Stimulated activated naive CD8-positive, alpha-beta T cell treated with anti-CD3 and anti-CD28 coated beads, Interleukin-15, amount 100 ng/mL, for 72 hours (primary cell): ENCODE data around the gene NEDD4L.
"Not testable (repeated sequence)": the region's sequence is repeated elsewhere in the genome, so short reads cannot be mapped to it uniquely, and the experiment has no call there.

Source experiments
- ATAC-seq: fragments of 150-1000 bp; cut with Tn5 transposase; 2 replicates; pipeline ENCODE4 v1.10.0; 2021; ENCODE audit warnings: mild to moderate bottlenecking, moderate library complexity
- DNase-seq, 2 donors: peaks; one replicate each; pipeline ENCODE4 v3.0.0; 2021 to 2022
- H3K27ac Mint-ChIP-seq, 2 donors: one replicate each; pipeline ENCODE4 v1.8.0; 2022; ENCODE audit warnings: mild to moderate bottlenecking in 2 of 2, mixed read lengths in 2 of 2, moderate library complexity in 2 of 2
- H3K27me3 Mint-ChIP-seq: one replicate; pipeline ENCODE4 v1.8.0; 2022; ENCODE audit warnings: mixed read lengths
- H3K4me1 Mint-ChIP-seq: one replicate; pipeline ENCODE4 v1.8.0; 2022; ENCODE audit warnings: mild to moderate bottlenecking, mixed read lengths
- H3K4me3 Mint-ChIP-seq, 2 donors: one replicate each; pipeline ENCODE4 v1.8.0; 2022; ENCODE audit warnings: mild to moderate bottlenecking in 2 of 2, mixed read lengths in 2 of 2, moderate library complexity in 1 of 2
- H3K9me3 Mint-ChIP-seq, 2 donors: one replicate each; pipeline ENCODE4 v1.8.0; 2022; ENCODE audit warnings: mixed read lengths in 2 of 2

Gene NEDD4L

GRCh38 chr18:58378411-58379379 lies 334.7 kb downstream of the NEDD4L start:
- H3K4me3 Mint-ChIP-seq = no peak overlapping the region
- ATAC-seq (peak; percentile 23), DNase-seq (no peak)
- H3K4me1 Mint-ChIP-seq = no peaks in the 10 kb centered on the region
- no peaks in the 10 kb centered on the region for H3K9me3 Mint-ChIP-seq
- no peaks in the 10 kb centered on the region for H3K27me3 Mint-ChIP-seq
- peak overlapping the region in 1 of 2 donors; percentile 91 for H3K27ac Mint-ChIP-seq

GRCh38 chr18:58379443-58379842 lies 335.4 kb downstream of the NEDD4L start:
- Mint-ChIP-seq H3K4me1 (no peaks in the 10 kb centered on the region), H3K27ac (no peak overlapping the region), H3K4me3 (no peak overlapping the region), H3K9me3 (no peaks in the 10 kb centered on the region), H3K27me3 (no peaks in the 10 kb centered on the region)
- DNase-seq (no peak), ATAC-seq (no peak)

- not testable (repeated sequence) for ATAC-seq, H3K9me3 Mint-ChIP-seq, DNase-seq, H3K4me3 Mint-ChIP-seq, H3K27ac Mint-ChIP-seq, H3K27me3 Mint-ChIP-seq, H3K4me1 Mint-ChIP-seq
These were observed 336.1 kb downstream of the NEDD4L start for GRCh38 chr18:58380113-58380512.

GRCh38 chr18:58381676-58382411 lies 337.8 kb downstream of the NEDD4L start:
- no peak overlapping the region for H3K27ac Mint-ChIP-seq
- no peaks in the 10 kb centered on the region for H3K27me3 Mint-ChIP-seq
- no peak overlapping the region for H3K4me3 Mint-ChIP-seq
- no peaks in the 10 kb centered on the region for H3K9me3 Mint-ChIP-seq
- H3K4me1 Mint-ChIP-seq = no peaks in the 10 kb centered on the region
- ATAC-seq (no peak), DNase-seq (no peak)

GRCh38 chr18:58382446-58382845 lies 338.4 kb downstream of the NEDD4L start:
- no peaks in the 10 kb centered on the region for H3K27me3 Mint-ChIP-seq
- no peak overlapping the region for H3K4me3 Mint-ChIP-seq
- H3K9me3 Mint-ChIP-seq = no peaks in the 10 kb centered on the region
- no peaks in the 10 kb centered on the region for H3K4me1 Mint-ChIP-seq
- no peak for ATAC-seq
- no peak overlapping the region for H3K27ac Mint-ChIP-seq
- no peak for DNase-seq

GRCh38 chr18:58385472-58385871 lies 341.4 kb downstream of the NEDD4L start:
- ATAC-seq (no peak), DNase-seq (no peak)
- Mint-ChIP-seq H3K27me3 (no peaks in the 10 kb centered on the region), H3K9me3 (no peaks in the 10 kb centered on the region), H3K4me3 (no peak overlapping the region), H3K4me1 (no peaks in the 10 kb centered on the region), H3K27ac (no peak overlapping the region)

- H3K9me3 Mint-ChIP-seq = no peaks in the 10 kb centered on the region
- ATAC-seq = no peak
- H3K27me3 Mint-ChIP-seq = no peaks in the 10 kb centered on the region
- no peak for DNase-seq
- no peak overlapping the region for H3K4me3 Mint-ChIP-seq
- no peaks in the 10 kb centered on the region for H3K4me1 Mint-ChIP-seq
- H3K27ac Mint-ChIP-seq = no peak overlapping the region
These were observed 342.8 kb downstream of the NEDD4L start for GRCh38 chr18:58386780-58387179.

- Mint-ChIP-seq H3K27ac (no peak overlapping the region), H3K4me3 (no peak overlapping the region), H3K4me1 (no peaks in the 10 kb centered on the region), H3K27me3 (no peaks in the 10 kb centered on the region), H3K9me3 (no peaks in the 10 kb centered on the region)
- no peak for DNase-seq
- ATAC-seq = no peak
These were observed 343.7 kb downstream of the NEDD4L start for GRCh38 chr18:58387716-58388115.

GRCh38 chr18:58388736-58389135 lies 344.7 kb downstream of the NEDD4L start:
- no peak for ATAC-seq
- H3K27ac Mint-ChIP-seq = peak overlapping the region in 1 of 2 donors; percentile 34

GRCh38 chr18:58389745-58390144 lies 345.7 kb downstream of the NEDD4L start:
- DNase-seq = no peak
- Mint-ChIP-seq H3K27ac (no peak overlapping the region), H3K27me3 (no peaks in the 10 kb centered on the region), H3K9me3 (no peaks in the 10 kb centered on the region), H3K4me1 (no peaks in the 10 kb centered on the region), H3K4me3 (no peak overlapping the region)
- no peak for ATAC-seq

More at GRCh38 chr18:58388736-58389135, 344.7 kb downstream of the NEDD4L start:
- DNase-seq = no peak
- no peaks in the 10 kb centered on the region for H3K27me3 Mint-ChIP-seq
- H3K9me3 Mint-ChIP-seq = no peaks in the 10 kb centered on the region
- no peaks in the 10 kb centered on the region for H3K4me1 Mint-ChIP-seq
- H3K4me3 Mint-ChIP-seq = no peak overlapping the region

- Mint-ChIP-seq H3K27ac (no peak overlapping the region), H3K4me1 (peaks cover 2% of the 10 kb centered on the region), H3K4me3 (no peak overlapping the region), H3K27me3 (no peaks in the 10 kb centered on the region), H3K9me3 (no peaks in the 10 kb centered on the region)
- DNase-seq (no peak), ATAC-seq (no peak)
These were observed 346.4 kb downstream of the NEDD4L start for GRCh38 chr18:58390399-58390798.

- peak overlapping the region in 1 of 2 donors; percentile 27 for H3K27ac Mint-ChIP-seq
- no peak for ATAC-seq
- no peaks in the 10 kb centered on the region for H3K27me3 Mint-ChIP-seq
- no peak overlapping the region for H3K4me3 Mint-ChIP-seq
- peaks cover 11% of the 10 kb centered on the region for H3K4me1 Mint-ChIP-seq
- H3K9me3 Mint-ChIP-seq = no peaks in the 10 kb centered on the region
- DNase-seq = no peak
These were observed 347.3 kb downstream of the NEDD4L start for GRCh38 chr18:58391231-58391825.

- H3K27me3 Mint-ChIP-seq = no peaks in the 10 kb centered on the region
- peak overlapping the region in 1 of 2 donors; percentile 27 for H3K27ac Mint-ChIP-seq
- no peaks in the 10 kb centered on the region for H3K9me3 Mint-ChIP-seq
- no peak for DNase-seq
- no peak for ATAC-seq
- H3K4me3 Mint-ChIP-seq = no peak overlapping the region
- H3K4me1 Mint-ChIP-seq = peaks cover 11% of the 10 kb centered on the region
These were observed 347.9 kb downstream of the NEDD4L start for GRCh38 chr18:58391932-58392323.

- H3K4me3 Mint-ChIP-seq = no peak overlapping the region
- H3K4me1 Mint-ChIP-seq = peaks cover 11% of the 10 kb centered on the region
- H3K27ac Mint-ChIP-seq = no peak overlapping the region
- DNase-seq (no peak), ATAC-seq (no peak)
- H3K9me3 Mint-ChIP-seq = no peaks in the 10 kb centered on the region
- H3K27me3 Mint-ChIP-seq = no peaks in the 10 kb centered on the region
These were observed 348.4 kb downstream of the NEDD4L start for GRCh38 chr18:58392324-58393000.

GRCh38 chr18:58393295-58393694 lies 349.3 kb downstream of the NEDD4L start:
- no peak overlapping the region for H3K4me3 Mint-ChIP-seq
- ATAC-seq = no peak
- no peaks in the 10 kb centered on the region for H3K27me3 Mint-ChIP-seq

More at GRCh38 chr18:58393295-58393694, 349.3 kb downstream of the NEDD4L start:
- Mint-ChIP-seq H3K9me3 (no peaks in the 10 kb centered on the region), H3K27ac (peak overlapping the region in 1 of 2 donors; percentile 69), H3K4me1 (peaks cover 11% of the 10 kb centered on the region)
- no peak for DNase-seq
